Lung (tissue), 16 donors: ENCODE data around the gene PLEKHG4. TPM values are rescaled to one million over a fixed set of nuclear protein-coding genes. Genes with fewer than 3 reads are reported as not detected.

Experiments
- ATAC-seq: fragments of 200-7000 bp; cut with Tn5 transposase; one replicate; pipeline ENCODE4 v1.9.1; 2020; ENCODE audit warnings: moderate number of reproducible peaks; ENCODE audit not compliant: insufficient read depth, low FRiP score
- DNase-seq, 3 donors: peaks; one replicate each; pipeline ENCODE4 v3.0.0-alpha.2; 2013 to 2017
- H3K27ac ChIP-seq, 2 donors: one replicate each; pipeline ENCODE4 v1.5.1; 2013; ENCODE audit warnings: mild to moderate bottlenecking in 2 of 2, moderate library complexity in 2 of 2, control low read depth in 1 of 2, inconsistent platforms in 1 of 2, low read depth in 1 of 2, low read length in 1 of 2
- H3K27me3 ChIP-seq, 3 donors: one replicate each; pipeline ENCODE4 v1.5.1; 2013; ENCODE audit warnings: low read length in 2 of 3; ENCODE audit not compliant: control insufficient read depth in 3 of 3, insufficient read depth in 3 of 3
- H3K36me3 ChIP-seq, 4 donors: one replicate each; pipeline ENCODE4 v1.5.1; 2013; ENCODE audit warnings: low read length in 4 of 4, mild to moderate bottlenecking in 1 of 4, moderate library complexity in 1 of 4; ENCODE audit not compliant: control insufficient read depth in 4 of 4, insufficient read depth in 4 of 4
- H3K4me1 ChIP-seq, 5 donors: one replicate each; pipeline ENCODE4 v1.5.1; 2013; ENCODE audit warnings: low read length in 5 of 5, mild to moderate bottlenecking in 2 of 5, moderate library complexity in 1 of 5; ENCODE audit not compliant: control insufficient read depth in 5 of 5, insufficient read depth in 5 of 5
- H3K4me3 ChIP-seq: one replicate; pipeline ENCODE4 v1.5.1; 2013; ENCODE audit warnings: mild to moderate bottlenecking, control low read depth, moderate library complexity
- H3K9ac ChIP-seq, 2 donors: one replicate each; pipeline ENCODE4 v1.5.1; 2013; ENCODE audit warnings: low read length in 2 of 2, control low read depth in 1 of 2; ENCODE audit not compliant: insufficient read depth in 1 of 2
- H3K9me3 ChIP-seq, 4 donors: one replicate each; pipeline ENCODE4 v1.5.1; 2013; ENCODE audit warnings: low read length in 3 of 4, mild to moderate bottlenecking in 1 of 4, moderate library complexity in 1 of 4; ENCODE audit not compliant: control insufficient read depth in 4 of 4, insufficient read depth in 3 of 4
- CTCF ChIP-seq: IDR thresholded peaks from 2 replicates; pipeline ENCODE4 v1.5.1; 2012; ENCODE audit warnings: mild to moderate bottlenecking; ENCODE audit errors: control extremely low read depth, extremely low read depth
- WGBS, 2 donors: extraction: QIAGEN DNeasy Blood & Tissue Kit; methylation state at CpG; one replicate each; pipeline ENCODE4 v1.1.7; 2013; 5-methylcytosine and 5-hydroxymethylcytosine counted together
- long read RNA-seq, 5 donors: transcript quantifications; one replicate each; lab custom pipeline, GENCODE V29; 2026
- polyA plus RNA-seq, 2 donors: library from polyadenylated mRNA; stranded (reverse); fragments of 200-250 nt; gene quantifications; one replicate each; pipeline ENCODE4 v1.2.1, GENCODE V29; 2013
- total RNA-seq, 2 donors: library from RNA; depleted of rRNA in 1 of 2; stranded (reverse); fragments of >200 nt in 1 of 2; gene quantifications; one replicate each; pipeline ENCODE4 v1.2.1, GENCODE V29; 2014 to 2021
- donor health status: control.
- donor health status: control.
- donor health status: Bipolar disorder and iron deficiency.
- donor health status: healthy.
- donor health status: DM: yes; HTN: yes; CAD: no.

The PLEKHG4 gene
- total RNA-seq (10 to 100 TPM; 14.6 to 26.9 TPM), polyA plus RNA-seq (10 to 100 TPM in 1 of 2 donors, 1 to 10 TPM in 1; 9.0 to 19.5 TPM)
- long read RNA-seq, donor 1, full-length matches to known transcripts = 1 of 12 reads
- long read RNA-seq, donor 1, partial matches to known transcripts = 11 of 12 reads
- long read RNA-seq, donor 1, other reads (novel, unspliced or antisense) = 0 of 12 reads
- long read RNA-seq, donor 2, full-length matches to known transcripts = 1 of 6 reads
- long read RNA-seq, donor 2, partial matches to known transcripts = 5 of 6 reads
- long read RNA-seq, donor 2, other reads (novel, unspliced or antisense) = 0 of 6 reads
- long read RNA-seq, donor 3, partial matches to known transcripts = 0 of 1 reads
- long read RNA-seq, donor 3, other reads (novel, unspliced or antisense) = 0 of 1 reads
- long read RNA-seq, donor 4, partial matches to known transcripts = 0 of 1 reads
- long read RNA-seq, donor 4, other reads (novel, unspliced or antisense) = 0 of 1 reads
- long read RNA-seq, donor 5, full-length matches to known transcripts = 1 of 7 reads
- long read RNA-seq, donor 5, partial matches to known transcripts = 6 of 7 reads
- long read RNA-seq, donor 5, other reads (novel, unspliced or antisense) = 0 of 7 reads

GRCh38 chr16:67279296-67280089 is at the start of gene PLEKHG4:
PLEKHG4 (plus strand) TSS chr16:67279532; CDS start chr16:67280045, 513 bp downstream.
- H3K27ac ChIP-seq = peak within 1 kb of the TSS in 1 of 2 donors; percentile 55
- TF ChIP-seq CTCF = peak; percentile 62
- WGBS, 2 donors = 23 to 44% methylated on average over 48 to 83 of the region's 83 CpGs
- peak within 1 kb of the TSS; percentile 37 for H3K4me3 ChIP-seq
- peak; percentile 67 to 85 (median 80) for DNase-seq
- H3K27me3 ChIP-seq = no peaks in the 10 kb centered on the region
- no peak within 1 kb of the TSS for H3K9ac ChIP-seq
- H3K4me1 ChIP-seq = peaks cover 0 to 22% (median 5%) of the 10 kb centered on the region in 5 donors
- ATAC-seq = peak; percentile 91
- H3K36me3 ChIP-seq = peaks cover 0 to 6% (median 1%) of the 10 kb centered on the region in 4 donors
- no peaks in the 10 kb centered on the region for H3K9me3 ChIP-seq

- H3K9me3 ChIP-seq = no peaks in the 10 kb centered on the region
- H3K27me3 ChIP-seq = no peaks in the 10 kb centered on the region
- TF ChIP-seq CTCF = no peak
- H3K27ac ChIP-seq = no peak overlapping the region
- peaks cover 4 to 18% (median 10%) of the 10 kb centered on the region in 5 donors for H3K4me1 ChIP-seq
- 93 to 95% methylated on average over 32 of the region's 32 CpGs for WGBS, 2 donors
- no peak overlapping the region for H3K4me3 ChIP-seq
- peaks cover 8 to 59% (median 43%) of the 10 kb centered on the region in 4 donors for H3K36me3 ChIP-seq
- ATAC-seq (no peak), DNase-seq (no peak)
- no peak overlapping the region for H3K9ac ChIP-seq
These were observed 49.2 kb upstream of the PLEKHG4 start for GRCh38 chr16:67229906-67230808.

GRCh38 chr16:67230809-67231660 is 48.3 kb upstream of the PLEKHG4 start:
- 88 to 95% methylated on average over 12 of the region's 12 CpGs for WGBS, 2 donors
- no peaks in the 10 kb centered on the region for H3K9me3 ChIP-seq
- H3K27me3 ChIP-seq = no peaks in the 10 kb centered on the region
- H3K4me1 ChIP-seq = peaks cover 2 to 12% (median 9%) of the 10 kb centered on the region in 5 donors
- H3K4me3 ChIP-seq = no peak overlapping the region
- ATAC-seq = no peak
- DNase-seq = no peak
- no peak overlapping the region for H3K9ac ChIP-seq
- peaks cover 11 to 67% (median 50%) of the 10 kb centered on the region in 4 donors for H3K36me3 ChIP-seq
- TF ChIP-seq CTCF = no peak
- peak overlapping the region in 1 of 2 donors; percentile 29 for H3K27ac ChIP-seq
